Parathyroid adenoma (tissue), 2 donors: ENCODE data around the gene TEDC2.

ENCODE experiments used
- H2AFZ ChIP-seq: fragments of 300-600 bp; sonication (generic); one replicate; pipeline ENCODE4 v1.7.0; 2017; ENCODE audit warnings: antibody characterized with exemption, mild to moderate bottlenecking
- H3K27ac ChIP-seq: fragments of 300-600 bp; sonication (generic); one replicate; pipeline ENCODE4 v1.7.0; 2017
- H3K27me3 ChIP-seq: fragments of 300-600 bp; sonication (generic); one replicate; pipeline ENCODE4 v1.7.0; 2017; ENCODE audit warnings: low read length; ENCODE audit not compliant: control insufficient read depth, insufficient read depth
- H3K36me3 ChIP-seq: fragments of 300-600 bp; sonication (generic); one replicate; pipeline ENCODE4 v1.7.0; 2017; ENCODE audit warnings: low read length; ENCODE audit not compliant: control insufficient read depth, insufficient read depth
- H3K4me1 ChIP-seq: fragments of 300-600 bp; sonication (generic); one replicate; pipeline ENCODE4 v1.7.0; 2017; ENCODE audit warnings: control low read depth
- H3K4me2 ChIP-seq: fragments of 300-600 bp; sonication (generic); one replicate; pipeline ENCODE4 v1.7.0; 2017; ENCODE audit warnings: low read length
- H3K4me3 ChIP-seq: fragments of 300-600 bp; sonication (generic); one replicate; pipeline ENCODE4 v1.7.0; 2017; ENCODE audit warnings: low read depth, low read length
- H3K79me2 ChIP-seq: fragments of 300-600 bp; sonication (generic); one replicate; pipeline ENCODE4 v1.7.0; 2017; ENCODE audit warnings: control low read depth
- H3K9ac ChIP-seq: fragments of 300-600 bp; sonication (generic); one replicate; pipeline ENCODE4 v1.7.0; 2017; ENCODE audit warnings: mild to moderate bottlenecking
- H3K9me3 ChIP-seq: fragments of 300-600 bp; sonication (generic); one replicate; pipeline ENCODE4 v1.7.0; 2017; ENCODE audit warnings: low read length; ENCODE audit not compliant: control insufficient read depth
- TF ChIP-seq, protein P1 (sequence below): fragments of 300-600 bp; sonication (generic); IDR thresholded peaks from one replicate; pipeline ENCODE4 v1.7.0; 2017; ENCODE audit warnings: antibody characterized with exemption, mild to moderate bottlenecking
- donor health status: primary hyperparathyroidism.

The TEDC2 gene

DNA sequence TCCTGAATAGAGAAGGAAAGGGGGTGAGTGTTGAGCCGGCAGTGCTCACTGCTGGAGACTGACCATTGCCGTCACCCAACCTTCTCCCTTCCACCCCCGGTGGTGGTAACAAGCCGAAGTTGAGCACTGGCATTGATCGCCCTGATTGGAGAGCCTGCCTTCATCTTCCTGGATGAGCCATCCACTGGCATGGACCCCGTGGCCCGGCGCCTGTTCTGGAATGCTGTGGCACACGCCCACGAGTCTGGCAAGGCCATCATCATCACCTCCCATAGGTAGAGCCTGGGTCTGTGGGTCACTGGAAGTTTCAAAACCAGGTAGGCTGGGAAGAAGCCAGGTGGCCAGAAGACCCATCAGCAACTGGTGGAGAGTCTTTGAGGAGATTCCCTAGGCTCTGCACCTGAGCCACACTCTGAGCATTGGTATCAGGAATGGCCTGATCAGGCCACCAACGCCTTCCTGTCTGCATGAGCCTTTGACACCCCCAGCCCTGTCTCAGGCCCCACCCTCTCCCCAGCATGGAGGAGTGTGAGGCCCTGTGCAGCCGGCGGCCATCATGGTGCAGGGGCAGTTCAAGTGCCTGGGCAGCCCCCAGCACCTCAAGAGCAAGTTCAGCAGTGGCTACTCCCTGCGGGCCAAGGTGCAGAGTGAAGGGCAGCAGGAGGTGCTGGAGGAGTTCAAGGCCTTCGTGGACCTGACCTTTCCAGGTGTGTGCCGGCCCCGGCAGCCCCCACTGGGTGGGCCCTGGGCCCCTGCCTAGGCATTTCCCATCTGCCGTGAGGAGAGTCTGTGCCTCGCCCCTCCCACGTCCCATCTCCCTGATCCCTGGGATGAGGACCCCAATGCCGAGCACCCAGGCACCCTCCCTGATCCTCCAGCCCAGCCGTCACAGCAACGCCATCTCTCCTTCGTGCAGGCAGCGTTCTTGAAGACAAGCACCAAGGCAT lies 35.6 kb upstream of the TEDC2 start:
- H3K4me1 ChIP-seq: no peaks in the 10 kb centered on the region
- no peak overlapping the region for H3K27ac ChIP-seq
- H3K4me3 ChIP-seq: no peak overlapping the region
- TF ChIP-seq, protein P1, sequence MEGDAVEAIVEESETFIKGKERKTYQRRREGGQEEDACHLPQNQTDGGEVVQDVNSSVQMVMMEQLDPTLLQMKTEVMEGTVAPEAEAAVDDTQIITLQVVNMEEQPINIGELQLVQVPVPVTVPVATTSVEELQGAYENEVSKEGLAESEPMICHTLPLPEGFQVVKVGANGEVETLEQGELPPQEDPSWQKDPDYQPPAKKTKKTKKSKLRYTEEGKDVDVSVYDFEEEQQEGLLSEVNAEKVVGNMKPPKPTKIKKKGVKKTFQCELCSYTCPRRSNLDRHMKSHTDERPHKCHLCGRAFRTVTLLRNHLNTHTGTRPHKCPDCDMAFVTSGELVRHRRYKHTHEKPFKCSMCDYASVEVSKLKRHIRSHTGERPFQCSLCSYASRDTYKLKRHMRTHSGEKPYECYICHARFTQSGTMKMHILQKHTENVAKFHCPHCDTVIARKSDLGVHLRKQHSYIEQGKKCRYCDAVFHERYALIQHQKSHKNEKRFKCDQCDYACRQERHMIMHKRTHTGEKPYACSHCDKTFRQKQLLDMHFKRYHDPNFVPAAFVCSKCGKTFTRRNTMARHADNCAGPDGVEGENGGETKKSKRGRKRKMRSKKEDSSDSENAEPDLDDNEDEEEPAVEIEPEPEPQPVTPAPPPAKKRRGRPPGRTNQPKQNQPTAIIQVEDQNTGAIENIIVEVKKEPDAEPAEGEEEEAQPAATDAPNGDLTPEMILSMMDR: no peak
- no peaks in the 10 kb centered on the region for H3K27me3 ChIP-seq
- H3K36me3 ChIP-seq: no peaks in the 10 kb centered on the region
- H3K4me2 ChIP-seq: no peak overlapping the region
- H3K9ac ChIP-seq: no peak overlapping the region
- no peak overlapping the region for H2AFZ ChIP-seq
- H3K79me2 ChIP-seq: no peaks in the 10 kb centered on the region
- H3K9me3 ChIP-seq: no peaks in the 10 kb centered on the region

DNA sequence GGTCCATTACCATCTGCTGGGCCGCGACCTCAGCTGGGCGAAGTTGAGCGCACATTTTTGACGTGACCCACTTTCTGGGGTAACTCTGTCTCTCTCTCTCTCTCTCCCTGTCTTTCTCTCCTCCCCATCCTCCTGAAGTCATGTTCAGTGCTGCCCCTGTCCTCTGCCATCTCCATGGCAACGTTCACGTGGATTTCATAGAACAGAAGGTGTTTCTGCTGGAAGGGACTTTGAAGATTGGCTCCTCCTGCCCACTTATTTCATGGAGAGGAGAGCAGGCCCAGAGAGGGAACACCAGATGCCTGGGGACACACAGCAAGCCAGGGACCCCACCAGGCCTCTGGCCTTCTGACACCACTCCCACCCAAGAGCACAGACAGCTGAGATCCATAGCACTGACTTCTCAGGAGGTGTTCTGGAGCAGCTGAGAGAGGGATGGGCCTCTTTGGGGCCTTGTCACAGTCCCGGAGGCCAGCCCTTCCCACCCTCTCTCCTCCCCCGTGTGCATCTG lies 34.8 kb upstream of the TEDC2 start:
- Histone ChIP-seq H3K4me1 (peaks cover 2% of the 10 kb centered on the region), H3K27me3 (no peaks in the 10 kb centered on the region), H2AFZ (no peak overlapping the region), H3K4me2 (no peak overlapping the region), H3K36me3 (no peaks in the 10 kb centered on the region), H3K9me3 (no peaks in the 10 kb centered on the region), H3K79me2 (no peaks in the 10 kb centered on the region), H3K9ac (no peak overlapping the region), H3K4me3 (no peak overlapping the region), H3K27ac (no peak overlapping the region)
- TF ChIP-seq, protein P1: no peak

DNA sequence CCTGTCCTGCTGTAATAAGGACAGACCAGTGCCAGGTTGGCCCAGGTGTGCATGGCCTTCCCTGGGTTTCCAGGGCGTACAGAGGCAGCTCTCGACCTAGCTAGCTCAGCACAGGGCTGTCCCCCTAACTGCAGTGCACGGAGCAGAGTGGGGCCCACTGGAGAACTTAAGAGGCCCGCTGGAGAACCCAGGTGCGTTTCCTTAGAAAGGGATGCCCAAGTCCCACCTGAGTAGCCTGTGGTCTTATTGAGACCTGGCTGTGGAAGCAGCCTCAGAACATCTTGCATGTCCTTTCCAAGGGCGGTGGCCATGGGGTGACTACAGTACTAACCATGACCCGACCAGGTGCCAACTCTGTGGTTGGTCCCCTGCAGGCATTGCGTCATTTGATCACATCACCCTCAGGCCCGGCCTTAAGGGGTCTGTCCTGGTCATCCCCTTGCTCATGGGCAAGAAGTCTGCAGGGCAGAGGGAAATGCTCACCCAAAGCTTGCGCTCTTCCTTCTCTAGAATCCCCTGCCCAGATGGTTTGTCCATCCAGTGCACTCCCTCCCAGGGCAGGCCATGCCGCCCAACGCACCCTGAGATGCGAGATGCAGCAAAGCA lies 34.0 kb upstream of the TEDC2 start:
- Histone ChIP-seq H3K4me1 (peaks cover 10% of the 10 kb centered on the region), H3K27ac (no peak overlapping the region), H3K9ac (no peak overlapping the region), H3K4me3 (no peak overlapping the region), H3K79me2 (no peaks in the 10 kb centered on the region), H3K4me2 (no peak overlapping the region), H3K36me3 (no peaks in the 10 kb centered on the region), H2AFZ (no peak overlapping the region), H3K27me3 (no peaks in the 10 kb centered on the region), H3K9me3 (no peaks in the 10 kb centered on the region)
- TF ChIP-seq, protein P1: no peak

DNA sequence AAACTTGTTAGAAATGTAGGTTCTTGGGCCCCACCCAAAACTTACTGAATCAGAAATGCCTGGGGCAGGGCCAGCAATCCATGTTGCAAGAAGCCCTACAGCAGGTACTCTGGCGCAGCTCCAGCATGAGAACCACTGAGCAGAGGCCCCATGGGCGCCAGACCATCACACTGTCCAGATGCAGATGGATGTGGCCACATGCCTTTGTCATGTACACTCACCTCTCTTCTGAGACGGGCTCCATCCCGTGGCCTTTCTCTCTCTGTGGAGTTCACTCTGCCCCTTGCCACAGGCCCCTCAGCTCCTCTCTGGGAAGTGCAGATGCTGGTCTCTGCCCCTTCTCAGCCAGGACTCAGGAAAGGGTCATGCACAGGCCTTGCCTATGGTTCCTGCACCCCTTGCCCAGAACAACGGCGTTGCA lies 33.0 kb upstream of the TEDC2 start:
- Histone ChIP-seq H3K79me2 (no peaks in the 10 kb centered on the region), H2AFZ (no peak overlapping the region), H3K4me3 (no peak overlapping the region), H3K27me3 (no peaks in the 10 kb centered on the region), H3K4me2 (no peak overlapping the region), H3K36me3 (no peaks in the 10 kb centered on the region), H3K9me3 (no peaks in the 10 kb centered on the region), H3K4me1 (peaks cover 10% of the 10 kb centered on the region), H3K27ac (no peak overlapping the region), H3K9ac (no peak overlapping the region)
- TF ChIP-seq, protein P1: no peak
